ENCODE results near the gene ZNF625. TPM values are rescaled to one million over a fixed set of nuclear protein-coding genes. Genes with fewer than 3 reads are reported as not detected.

ZNF625 gene
- polyA plus RNA-seq, 3 donors: 0.37 TPM; not detected in 2

GRCh38 chr19:12198136-12198535, 41.6 kb upstream of the ZNF625 start:
- Histone ChIP-seq H3K79me2 (ENCODE audit: insufficient read depth, low read length) (no peaks in the 10 kb centered on the region), H3K27me3 (ENCODE audit: control insufficient read depth in 2 of 2, insufficient read depth in 2 of 2, low read length in 2 of 2) (peaks cover 0 to 19% of the 10 kb centered on the region in 2 donors), H4K20me1 (ENCODE audit: insufficient read depth, low read length) (no peaks in the 10 kb centered on the region), H3K4me2 (replicated peaks; ENCODE audit: extremely low read depth, low read length, poor library complexity, severe bottlenecking) (no peak overlapping the region), H3K9me3 (replicated peaks in 1 of 2; ENCODE audit: control insufficient read depth in 1 of 2, insufficient read depth in 1 of 2, low read length in 2 of 2) (peaks cover 52 to 67% of the 10 kb centered on the region in 2 donors), H3K9ac (ENCODE audit: insufficient read depth, low read length, poor library complexity, severe bottlenecking) (no peak overlapping the region), H3K36me3 (replicated peaks in 1 of 2; ENCODE audit: control insufficient read depth in 1 of 2, insufficient read depth in 2 of 2, low read length in 2 of 2) (no peaks in the 10 kb centered on the region), H3K4me3 (replicated peaks in 1 of 3; ENCODE audit: low read depth in 2 of 3, low read length in 3 of 3) (no peak overlapping the region), H3K4me1 (ENCODE audit: control insufficient read depth in 1 of 2, insufficient read depth in 2 of 2, low read length in 2 of 2) (peaks cover 0 to 11% of the 10 kb centered on the region in 2 donors), H2AFZ (ENCODE audit: insufficient read depth, low read depth, low read length, poor library complexity, severe bottlenecking) (no peak overlapping the region), H3K27ac (ENCODE audit: low read depth in 1 of 2, low read length in 2 of 2) (no peak overlapping the region)
- no peak overlapping the region for H3K4me3 Mint-ChIP-seq
- TF ChIP-seq, protein P1, sequence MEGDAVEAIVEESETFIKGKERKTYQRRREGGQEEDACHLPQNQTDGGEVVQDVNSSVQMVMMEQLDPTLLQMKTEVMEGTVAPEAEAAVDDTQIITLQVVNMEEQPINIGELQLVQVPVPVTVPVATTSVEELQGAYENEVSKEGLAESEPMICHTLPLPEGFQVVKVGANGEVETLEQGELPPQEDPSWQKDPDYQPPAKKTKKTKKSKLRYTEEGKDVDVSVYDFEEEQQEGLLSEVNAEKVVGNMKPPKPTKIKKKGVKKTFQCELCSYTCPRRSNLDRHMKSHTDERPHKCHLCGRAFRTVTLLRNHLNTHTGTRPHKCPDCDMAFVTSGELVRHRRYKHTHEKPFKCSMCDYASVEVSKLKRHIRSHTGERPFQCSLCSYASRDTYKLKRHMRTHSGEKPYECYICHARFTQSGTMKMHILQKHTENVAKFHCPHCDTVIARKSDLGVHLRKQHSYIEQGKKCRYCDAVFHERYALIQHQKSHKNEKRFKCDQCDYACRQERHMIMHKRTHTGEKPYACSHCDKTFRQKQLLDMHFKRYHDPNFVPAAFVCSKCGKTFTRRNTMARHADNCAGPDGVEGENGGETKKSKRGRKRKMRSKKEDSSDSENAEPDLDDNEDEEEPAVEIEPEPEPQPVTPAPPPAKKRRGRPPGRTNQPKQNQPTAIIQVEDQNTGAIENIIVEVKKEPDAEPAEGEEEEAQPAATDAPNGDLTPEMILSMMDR (IDR thresholded peaks at IDR 0.05): no peak
- H3K36me3 Mint-ChIP-seq: peaks cover 12 to 15% of the 10 kb centered on the region in 2 donors
- no peak for DNase-seq
- H3K27me3 Mint-ChIP-seq (ENCODE audit: low read depth in 3 of 3): peaks cover 16 to 31% (median 31%) of the 10 kb centered on the region in 3 donors
- H3K9me3 Mint-ChIP-seq: peaks cover 41 to 66% (median 56%) of the 10 kb centered on the region in 7 donors
- intact Hi-C loops (cut with micrococcal nuclease): no loop called here
- peaks cover 18% of the 10 kb centered on the region for H3K4me1 Mint-ChIP-seq
- no peak overlapping the region for H3K27ac Mint-ChIP-seq

DNA sequence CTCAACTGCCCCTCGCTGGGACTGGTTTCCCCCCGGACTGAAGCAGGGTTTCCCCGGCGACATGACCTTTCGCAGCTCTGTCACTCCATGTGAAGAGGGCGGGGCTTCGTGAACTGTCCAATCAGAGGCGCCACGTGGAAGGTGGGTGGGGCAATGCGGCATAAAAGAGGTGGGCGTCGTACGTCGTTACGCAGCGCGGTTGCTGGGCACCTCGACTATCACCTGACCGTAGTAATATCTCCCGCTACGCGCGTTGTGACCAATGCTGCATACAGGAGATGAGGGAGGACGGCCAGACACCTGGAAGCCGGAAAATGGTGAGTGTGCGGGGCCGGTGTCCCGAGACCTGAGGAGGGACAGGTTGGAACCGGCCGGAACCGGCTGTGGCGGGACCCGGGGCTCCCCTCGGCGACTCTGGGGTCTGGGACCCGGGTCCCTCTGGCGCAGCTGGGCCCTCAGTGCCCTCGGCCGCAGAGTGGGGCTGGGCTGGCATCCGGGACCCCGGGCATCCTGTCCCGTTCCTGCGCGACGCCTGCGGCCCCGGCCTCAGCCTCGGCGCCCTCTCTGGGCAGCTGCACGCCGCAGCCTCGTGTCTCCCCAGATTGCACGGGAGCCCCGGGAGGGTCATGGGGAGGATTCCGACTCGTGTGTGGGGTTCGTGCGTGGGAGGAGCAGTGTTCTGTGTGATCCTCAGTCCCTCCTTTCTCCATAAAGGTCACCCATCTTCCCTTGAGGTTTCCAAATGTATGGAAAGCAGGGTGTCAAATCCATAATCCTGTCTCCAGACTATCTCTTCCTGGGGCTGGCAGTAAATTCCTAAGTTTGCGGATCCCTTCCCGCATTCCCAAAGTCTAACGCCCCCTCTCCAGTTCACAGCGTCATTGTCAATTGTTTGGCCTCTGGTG, 38.5 kb upstream of the ZNF625 start:
- H3K4me3 Mint-ChIP-seq: peak overlapping the region; percentile 64 to 84
- H3K4me1 Mint-ChIP-seq: peaks cover 17% of the 10 kb centered on the region
- no peak overlapping the region for H3K27ac ChIP-seq (ENCODE audit: low read depth in 1 of 2, low read length in 2 of 2)
- H3K9ac ChIP-seq (ENCODE audit: insufficient read depth, low read length, poor library complexity, severe bottlenecking): no peak overlapping the region
- no peaks in the 10 kb centered on the region for H3K79me2 ChIP-seq (ENCODE audit: insufficient read depth, low read length)
- H3K36me3 ChIP-seq (replicated peaks in 1 of 2; ENCODE audit: control insufficient read depth in 1 of 2, insufficient read depth in 2 of 2, low read length in 2 of 2): peaks cover 2 to 19% of the 10 kb centered on the region in 2 donors
- H3K4me3 ChIP-seq (replicated peaks in 1 of 3; ENCODE audit: low read depth in 2 of 3, low read length in 3 of 3): peak overlapping the region in 1 of 3 experiments; percentile 61
- H3K4me2 ChIP-seq (replicated peaks; ENCODE audit: extremely low read depth, low read length, poor library complexity, severe bottlenecking): peak overlapping the region; percentile 49
- TF ChIP-seq, protein P1 (IDR thresholded peaks at IDR 0.05): no peak
- no peak overlapping the region for H2AFZ ChIP-seq (ENCODE audit: insufficient read depth, low read depth, low read length, poor library complexity, severe bottlenecking)
- peaks cover 23 to 36% of the 10 kb centered on the region in 2 donors for H3K36me3 Mint-ChIP-seq
- no peaks in the 10 kb centered on the region for H4K20me1 ChIP-seq (ENCODE audit: insufficient read depth, low read length)
- H3K9me3 Mint-ChIP-seq: peaks cover 60 to 88% (median 83%) of the 10 kb centered on the region in 7 donors
- intact Hi-C loops (cut with micrococcal nuclease): no loop called here
- H3K27me3 Mint-ChIP-seq (ENCODE audit: low read depth in 3 of 3): peaks cover 16 to 31% (median 29%) of the 10 kb centered on the region in 3 donors
- H3K9me3 ChIP-seq (replicated peaks in 1 of 2; ENCODE audit: control insufficient read depth in 1 of 2, insufficient read depth in 1 of 2, low read length in 2 of 2): peaks cover 77 to 83% of the 10 kb centered on the region in 2 donors
- peaks cover 0 to 11% of the 10 kb centered on the region in 2 donors for H3K4me1 ChIP-seq (ENCODE audit: control insufficient read depth in 1 of 2, insufficient read depth in 2 of 2, low read length in 2 of 2)
- peak overlapping the region in 1 of 7 donors; percentile 59 for H3K27ac Mint-ChIP-seq
- H3K27me3 ChIP-seq (ENCODE audit: control insufficient read depth in 2 of 2, insufficient read depth in 2 of 2, low read length in 2 of 2): peaks cover 0 to 19% of the 10 kb centered on the region in 2 donors
- DNase-seq: no peak
- WGBS (ENCODE audit: insufficient coverage): under 1% methylated on average over 42 of the region's 62 CpGs

All from CD14-positive monocyte (primary cell).